OCI-M2 (cell line): ENCODE measurements around the gene RAD23A.
"Not testable (repeated sequence)": the region's sequence is repeated elsewhere in the genome, so short reads cannot be mapped to it uniquely, and the experiment has no call there.

ENCODE experiments used
- DNase-seq: peaks from one replicate; lab custom pipeline; 2025; ENCODE audit not compliant: unreplicated experiment; lab: John Stamatoyannopoulos, UW

RAD23A gene

DNA sequence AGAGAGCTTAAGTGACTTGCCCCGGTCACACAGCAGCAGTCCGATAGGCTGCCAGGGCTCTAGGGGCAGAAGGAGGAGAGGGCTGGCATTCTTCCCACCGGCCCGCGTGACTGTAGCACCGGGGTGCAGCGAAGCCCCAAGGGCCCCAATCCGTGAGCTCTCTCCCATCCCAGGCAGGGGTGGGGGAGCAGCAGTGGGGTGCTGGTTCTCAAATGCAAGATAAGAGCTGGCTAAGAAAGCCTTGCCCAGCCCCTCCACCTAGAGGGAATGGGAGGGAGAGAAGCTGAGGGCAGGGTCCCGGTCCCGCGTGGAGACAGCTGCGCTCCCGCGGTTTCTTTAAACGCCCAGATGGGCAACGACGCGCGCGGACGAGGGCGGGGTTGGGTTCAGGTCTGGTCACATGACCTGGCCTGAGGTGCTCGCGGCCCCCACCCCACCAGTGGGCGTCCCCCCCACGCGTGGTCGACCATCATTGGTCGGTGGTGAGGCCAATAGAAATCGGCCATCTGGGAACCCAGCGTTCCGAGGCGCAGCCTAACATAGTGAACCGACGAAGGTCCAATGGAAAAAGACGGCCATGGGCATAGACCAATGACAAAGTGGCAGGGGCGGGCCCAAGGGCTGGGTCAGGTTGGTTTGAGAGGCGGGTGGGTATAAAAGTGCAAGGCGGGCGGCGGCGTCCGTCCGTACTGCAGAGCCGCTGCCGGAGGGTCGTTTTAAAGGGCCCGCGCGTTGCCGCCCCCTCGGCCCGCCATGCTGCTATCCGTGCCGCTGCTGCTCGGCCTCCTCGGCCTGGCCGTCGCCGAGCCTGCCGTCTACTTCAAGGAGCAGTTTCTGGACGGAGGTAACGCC is 7.5 kb upstream of the RAD23A start, which contains the start of gene CALR:
TSS of gene CALR (plus strand) at position 683 of the 852 bp plus-strand sequence. CDS start at position 754, 71 bp downstream.
- peak; percentile 72 for DNase-seq

DNA sequence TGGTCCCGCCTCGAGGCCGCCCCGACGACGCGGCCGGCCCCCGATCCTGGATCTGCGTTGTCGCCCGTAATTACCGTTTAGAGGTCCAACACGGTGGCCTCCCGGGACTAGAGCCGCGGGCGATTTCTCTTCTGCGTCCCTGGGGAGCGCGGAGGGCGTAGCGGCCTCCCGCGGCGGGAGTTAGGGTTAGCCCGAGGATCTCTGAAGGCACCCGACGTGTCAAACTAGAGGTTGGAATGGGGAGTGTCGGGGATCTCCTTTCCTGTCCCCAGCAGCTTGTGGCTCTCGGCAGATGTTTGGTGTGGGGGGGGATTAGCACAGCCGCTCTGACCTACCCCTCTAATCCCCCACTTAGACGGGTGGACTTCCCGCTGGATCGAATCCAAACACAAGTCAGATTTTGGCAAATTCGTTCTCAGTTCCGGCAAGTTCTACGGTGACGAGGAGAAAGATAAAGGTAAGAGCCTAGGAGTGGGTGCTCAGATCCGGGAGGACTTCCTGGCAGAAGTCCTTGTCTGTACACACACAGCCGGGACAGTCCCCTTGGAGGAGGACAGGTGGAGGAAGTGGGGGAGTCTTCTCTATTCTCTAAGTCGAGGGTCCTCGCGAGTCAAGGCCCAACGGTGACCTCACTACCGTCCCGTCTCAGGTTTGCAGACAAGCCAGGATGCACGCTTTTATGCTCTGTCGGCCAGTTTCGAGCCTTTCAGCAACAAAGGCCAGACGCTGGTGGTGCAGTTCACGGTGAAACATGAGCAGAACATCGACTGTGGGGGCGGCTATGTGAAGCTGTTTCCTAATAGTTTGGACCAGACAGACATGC is 6.7 kb upstream of the RAD23A start:
- no peak for DNase-seq

DNA sequence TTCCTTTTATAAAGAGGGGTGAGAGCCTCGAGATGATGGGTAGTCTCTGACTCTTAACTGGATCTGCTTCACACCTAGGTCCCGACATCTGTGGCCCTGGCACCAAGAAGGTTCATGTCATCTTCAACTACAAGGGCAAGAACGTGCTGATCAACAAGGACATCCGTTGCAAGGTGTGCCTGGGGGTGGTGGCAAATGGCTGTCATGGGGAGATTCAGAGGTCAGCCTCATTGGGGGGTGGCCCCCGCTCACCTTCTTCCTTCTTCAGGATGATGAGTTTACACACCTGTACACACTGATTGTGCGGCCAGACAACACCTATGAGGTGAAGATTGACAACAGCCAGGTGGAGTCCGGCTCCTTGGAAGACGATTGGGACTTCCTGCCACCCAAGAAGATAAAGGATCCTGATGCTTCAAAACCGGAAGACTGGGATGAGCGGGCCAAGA is 5.7 kb upstream of the RAD23A start:
- DNase-seq: no peak

DNA sequence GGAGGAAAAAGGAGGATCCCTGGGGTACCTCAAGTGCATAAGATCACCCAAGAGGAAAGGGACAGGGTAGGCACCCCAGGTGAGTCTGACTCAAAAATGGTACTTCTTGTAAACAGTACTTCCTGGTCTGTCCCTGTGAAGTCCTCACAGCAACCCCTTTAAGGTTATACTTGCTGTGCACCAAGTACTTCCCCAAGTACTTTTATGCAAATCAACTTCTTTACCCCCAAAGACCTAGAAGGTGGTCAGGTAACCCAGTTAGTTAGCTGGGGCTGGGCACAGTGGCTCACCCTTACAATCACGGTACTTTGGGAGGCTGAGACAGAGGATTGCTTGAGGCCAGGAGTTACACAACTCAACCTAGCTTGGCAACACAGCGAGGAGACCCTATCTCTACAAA is 4.8 kb upstream of the RAD23A start:
- DNase-seq: no peak

DNA sequence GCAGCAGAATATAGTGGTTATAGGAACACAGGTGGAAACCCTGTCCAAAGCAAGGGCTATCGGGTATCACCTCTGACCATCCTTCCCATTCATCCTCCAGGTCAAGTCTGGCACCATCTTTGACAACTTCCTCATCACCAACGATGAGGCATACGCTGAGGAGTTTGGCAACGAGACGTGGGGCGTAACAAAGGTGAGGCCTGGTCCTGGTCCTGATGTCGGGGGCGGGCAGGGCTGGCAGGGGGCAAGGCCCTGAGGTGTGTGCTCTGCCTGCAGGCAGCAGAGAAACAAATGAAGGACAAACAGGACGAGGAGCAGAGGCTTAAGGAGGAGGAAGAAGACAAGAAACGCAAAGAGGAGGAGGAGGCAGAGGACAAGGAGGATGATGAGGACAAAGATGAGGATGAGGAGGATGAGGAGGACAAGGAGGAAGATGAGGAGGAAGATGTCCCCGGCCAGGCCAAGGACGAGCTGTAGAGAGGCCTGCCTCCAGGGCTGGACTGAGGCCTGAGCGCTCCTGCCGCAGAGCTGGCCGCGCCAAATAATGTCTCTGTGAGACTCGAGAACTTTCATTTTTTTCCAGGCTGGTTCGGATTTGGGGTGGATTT is 2.1 kb upstream of the RAD23A start:
- DNase-seq: no peak

DNA sequence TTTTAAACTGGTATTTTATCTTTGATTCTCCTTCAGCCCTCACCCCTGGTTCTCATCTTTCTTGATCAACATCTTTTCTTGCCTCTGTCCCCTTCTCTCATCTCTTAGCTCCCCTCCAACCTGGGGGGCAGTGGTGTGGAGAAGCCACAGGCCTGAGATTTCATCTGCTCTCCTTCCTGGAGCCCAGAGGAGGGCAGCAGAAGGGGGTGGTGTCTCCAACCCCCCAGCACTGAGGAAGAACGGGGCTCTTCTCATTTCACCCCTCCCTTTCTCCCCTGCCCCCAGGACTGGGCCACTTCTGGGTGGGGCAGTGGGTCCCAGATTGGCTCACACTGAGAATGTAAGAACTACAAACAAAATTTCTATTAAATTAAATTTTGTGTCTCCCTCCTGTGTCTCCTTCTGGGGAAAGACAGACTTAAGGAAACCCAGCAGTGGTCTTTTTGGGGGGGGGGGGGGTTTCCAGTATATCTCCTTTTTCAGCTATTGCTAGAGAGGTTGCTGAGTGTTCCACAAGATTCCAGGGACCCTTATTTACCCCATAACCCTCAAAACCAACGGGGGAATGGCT is 1.5 kb upstream of the RAD23A start:
- DNase-seq: no peak

DNA sequence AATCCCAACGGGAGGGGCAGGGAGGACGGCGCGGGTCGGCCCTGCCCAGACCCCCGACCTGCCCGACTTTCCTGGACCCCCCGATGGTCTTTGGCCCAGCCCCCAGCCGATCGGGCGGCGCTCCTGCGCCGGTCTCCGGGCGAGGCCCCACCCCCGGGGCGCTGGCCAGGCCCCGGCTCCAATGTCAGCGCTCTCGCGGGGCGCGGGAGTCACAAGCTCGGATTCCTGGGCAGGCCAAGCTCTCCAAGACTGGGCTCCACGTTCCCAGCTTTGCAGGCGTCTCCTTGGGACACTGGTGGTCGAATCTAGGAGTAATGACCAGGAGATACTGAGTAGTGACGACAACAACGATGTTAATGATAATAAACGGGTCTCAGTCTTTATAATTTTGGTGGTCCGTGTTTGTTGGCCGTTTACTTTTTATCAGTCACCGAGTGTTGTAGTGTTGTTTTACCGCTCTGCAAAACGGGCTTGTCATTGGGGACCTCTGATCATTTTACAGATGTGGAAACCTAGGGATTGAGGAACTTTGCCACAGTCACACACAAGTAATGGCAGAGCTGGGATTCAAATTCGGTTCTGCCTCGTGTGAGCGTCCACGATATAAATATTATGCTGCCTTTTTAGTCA is 545 bp downstream of the RAD23A start:
- DNase-seq: no peak

DNA sequence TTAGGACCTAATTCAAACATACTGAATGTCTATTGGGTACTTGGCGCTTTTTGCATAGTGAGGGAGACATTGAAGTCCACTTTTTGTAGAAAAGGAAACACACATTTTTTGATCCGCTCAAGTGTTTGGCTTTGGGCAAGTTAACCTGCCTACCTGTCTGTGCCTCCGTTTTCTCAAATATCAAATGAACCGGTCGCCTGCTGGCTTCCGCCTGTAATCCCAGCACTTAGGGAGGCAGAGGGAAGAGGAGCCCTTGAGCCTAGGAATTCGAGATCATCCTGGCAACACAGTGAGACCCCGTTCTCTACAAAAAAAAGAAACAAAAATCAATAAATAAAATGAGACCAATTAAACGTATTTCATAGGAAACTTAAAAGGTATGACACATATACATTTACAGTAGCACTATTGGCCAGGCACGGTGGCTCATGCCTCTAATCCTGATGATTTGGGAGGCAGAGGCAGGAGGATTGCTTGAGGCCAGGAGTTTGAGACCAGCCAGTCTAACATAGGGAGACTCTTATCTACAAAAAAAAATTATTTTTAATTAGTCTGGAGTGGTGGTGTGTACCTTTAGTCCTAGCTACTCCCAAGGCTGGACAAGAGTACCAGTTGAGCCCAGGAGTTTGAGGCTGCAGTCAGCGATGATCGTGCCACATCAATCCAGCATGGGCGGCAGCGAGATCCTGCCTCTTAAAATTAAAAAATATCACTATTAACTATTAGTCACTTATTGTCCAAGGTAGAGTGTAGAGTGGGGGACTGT is 1.3 kb downstream of the RAD23A start:
- DNase-seq: no peak

DNA sequence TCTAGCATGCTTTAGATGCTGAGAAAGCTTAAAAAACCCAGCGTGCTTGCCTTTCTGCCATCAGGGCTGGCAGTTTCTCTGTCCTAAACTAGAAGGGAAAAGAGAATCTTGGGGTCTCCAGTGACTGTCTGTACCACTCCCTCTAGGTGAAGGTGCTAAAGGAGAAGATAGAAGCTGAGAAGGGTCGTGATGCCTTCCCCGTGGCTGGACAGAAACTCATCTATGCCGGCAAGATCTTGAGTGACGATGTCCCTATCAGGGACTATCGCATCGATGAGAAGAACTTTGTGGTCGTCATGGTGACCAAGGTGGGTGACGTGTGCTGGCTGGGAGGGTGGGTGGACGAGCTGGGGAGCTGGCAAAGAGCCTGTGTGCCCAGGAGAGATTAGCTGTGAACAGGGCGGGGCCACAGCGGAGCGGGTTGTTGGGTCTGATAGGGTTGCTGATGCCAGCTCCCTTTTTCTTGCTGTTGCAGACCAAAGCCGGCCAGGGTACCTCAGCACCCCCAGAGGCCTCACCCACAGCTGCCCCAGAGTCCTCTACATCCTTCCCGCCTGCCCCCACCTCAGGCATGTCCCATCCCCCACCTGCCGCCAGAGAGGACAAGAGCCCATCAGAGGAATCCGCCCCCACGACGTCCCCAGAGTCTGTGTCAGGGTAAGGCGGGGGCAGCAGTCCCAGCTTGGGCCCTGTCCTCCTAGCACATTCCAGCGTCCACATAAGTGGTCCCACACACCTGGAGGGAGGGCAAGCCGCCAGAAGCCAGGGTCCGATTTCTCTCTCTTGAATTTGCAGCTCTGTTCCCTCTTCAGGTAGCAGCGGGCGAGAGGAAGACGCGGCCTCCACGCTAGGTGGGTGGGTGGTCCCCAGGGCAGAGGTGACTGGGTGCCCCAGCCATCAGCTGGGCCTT is 2.3 kb downstream of the RAD23A start:
- DNase-seq: no peak

DNA sequence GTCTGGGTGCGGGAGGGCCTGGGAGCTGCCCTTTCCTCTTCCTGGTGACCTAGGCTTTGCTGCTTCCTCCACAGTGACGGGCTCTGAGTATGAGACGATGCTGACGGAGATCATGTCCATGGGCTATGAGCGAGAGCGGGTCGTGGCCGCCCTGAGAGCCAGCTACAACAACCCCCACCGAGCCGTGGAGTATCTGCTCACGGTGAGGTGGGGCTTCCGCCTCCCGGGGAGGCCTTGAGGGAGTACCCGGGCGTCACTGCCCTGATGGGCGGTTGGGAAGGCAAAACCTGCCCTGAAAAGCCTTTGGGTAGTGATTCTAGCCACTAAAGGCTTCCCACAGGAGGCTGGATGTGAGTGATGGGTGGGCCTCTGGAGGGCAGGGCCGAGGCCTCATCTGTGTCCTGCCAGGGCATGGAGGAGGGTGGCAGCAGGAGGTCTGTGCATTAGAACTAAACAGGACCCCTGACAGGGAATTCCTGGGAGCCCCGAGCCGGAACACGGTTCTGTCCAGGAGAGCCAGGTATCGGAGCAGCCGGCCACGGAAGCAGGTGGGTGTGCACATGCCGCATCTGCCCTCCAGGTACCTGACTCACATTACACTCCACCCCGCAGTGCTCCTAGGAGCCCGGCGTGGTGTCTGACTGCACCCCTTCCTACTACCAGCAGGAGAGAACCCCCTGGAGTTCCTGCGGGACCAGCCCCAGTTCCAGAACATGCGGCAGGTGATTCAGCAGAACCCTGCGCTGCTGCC is 3.1 kb downstream of the RAD23A start:
- no peak for DNase-seq

DNA sequence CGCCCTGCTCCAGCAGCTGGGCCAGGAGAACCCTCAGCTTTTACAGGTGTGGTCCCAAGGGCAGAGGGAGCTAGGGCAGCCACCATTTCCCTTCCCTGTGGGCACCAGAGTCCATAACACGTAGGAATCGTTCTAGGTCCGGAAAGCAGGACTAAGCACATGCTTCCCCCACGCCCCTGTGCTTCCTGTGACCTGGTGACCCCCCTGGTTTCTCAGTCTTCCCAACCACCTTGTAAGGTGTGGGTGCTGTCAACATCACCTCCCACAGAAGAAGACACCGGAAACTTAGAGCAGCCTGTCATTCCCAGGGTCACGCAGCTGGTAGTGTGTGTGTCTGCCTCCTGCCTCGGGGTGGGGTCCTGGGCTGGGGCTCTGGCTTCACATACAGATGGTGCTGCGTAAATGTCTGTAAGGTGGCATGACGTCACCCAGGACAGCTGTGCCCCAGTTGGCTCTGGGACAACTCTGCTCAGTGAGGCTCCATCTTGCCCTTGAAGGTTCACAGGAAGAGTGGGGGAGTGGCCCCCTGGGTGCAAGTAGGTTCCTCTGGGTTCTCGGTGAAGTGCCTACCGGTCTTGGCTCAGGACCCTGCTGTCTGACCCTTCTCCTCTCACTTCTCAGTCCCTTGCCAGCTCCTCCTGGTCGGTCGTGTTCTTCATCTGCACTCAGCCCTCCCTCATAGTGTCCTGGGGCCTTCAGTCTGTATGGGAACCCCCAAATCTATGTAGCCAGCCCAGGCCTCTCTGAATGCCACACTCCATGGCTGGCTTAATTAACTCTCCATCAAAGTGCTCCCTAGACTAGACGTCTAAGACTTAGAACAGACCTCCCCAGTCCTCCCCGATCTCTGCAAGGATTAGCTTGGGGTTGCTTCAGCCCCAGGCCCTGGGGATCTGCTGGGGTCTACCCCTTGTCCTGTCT is 4.0 kb downstream of the RAD23A start:
- no peak for DNase-seq

DNA sequence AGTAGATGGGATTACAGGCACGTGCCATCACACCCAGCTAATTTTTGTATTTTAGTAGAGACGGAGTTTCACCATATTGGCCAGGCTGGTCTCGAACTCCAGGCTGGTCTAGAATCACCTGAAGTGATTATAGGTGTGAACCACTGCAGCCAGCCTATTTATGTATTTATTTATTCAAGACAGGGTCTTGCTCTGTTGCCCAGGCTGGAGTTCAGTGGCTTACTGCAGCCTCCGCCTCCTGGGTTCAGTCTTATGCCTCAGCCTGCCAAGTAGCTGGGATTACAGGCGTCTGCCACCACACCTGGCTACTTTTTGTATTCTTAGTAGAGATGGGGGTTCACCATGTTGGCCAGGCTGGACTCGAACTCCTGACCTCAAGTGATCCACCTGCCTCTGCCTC is 6.4 kb downstream of the RAD23A start:
- DNase-seq: not testable (repeated sequence)

DNA sequence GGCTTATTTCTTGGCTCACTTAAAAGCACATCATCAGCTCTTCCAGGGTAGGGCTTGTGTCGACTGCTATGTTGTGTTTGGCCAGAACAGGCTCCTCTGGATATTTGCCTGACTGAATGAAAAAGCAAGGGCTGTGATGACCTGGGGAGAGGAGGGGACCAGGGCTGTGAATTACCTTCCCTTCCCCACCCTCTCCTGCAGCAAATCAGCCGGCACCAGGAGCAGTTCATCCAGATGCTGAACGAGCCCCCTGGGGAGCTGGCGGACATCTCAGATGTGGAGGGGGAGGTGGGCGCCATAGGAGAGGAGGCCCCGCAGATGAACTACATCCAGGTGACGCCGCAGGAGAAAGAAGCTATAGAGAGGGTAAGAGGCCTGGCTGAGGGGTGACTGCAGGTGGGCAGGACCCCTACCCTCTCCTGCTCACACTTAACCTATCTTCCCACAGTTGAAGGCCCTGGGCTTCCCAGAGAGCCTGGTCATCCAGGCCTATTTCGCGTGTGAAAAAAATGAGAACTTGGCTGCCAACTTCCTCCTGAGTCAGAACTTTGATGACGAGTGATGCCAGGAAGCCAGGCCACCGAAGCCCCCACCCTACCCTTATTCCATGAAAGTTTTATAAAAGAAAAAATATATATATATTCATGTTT is 7.0 kb downstream of the RAD23A start:
- DNase-seq: no peak

DNA sequence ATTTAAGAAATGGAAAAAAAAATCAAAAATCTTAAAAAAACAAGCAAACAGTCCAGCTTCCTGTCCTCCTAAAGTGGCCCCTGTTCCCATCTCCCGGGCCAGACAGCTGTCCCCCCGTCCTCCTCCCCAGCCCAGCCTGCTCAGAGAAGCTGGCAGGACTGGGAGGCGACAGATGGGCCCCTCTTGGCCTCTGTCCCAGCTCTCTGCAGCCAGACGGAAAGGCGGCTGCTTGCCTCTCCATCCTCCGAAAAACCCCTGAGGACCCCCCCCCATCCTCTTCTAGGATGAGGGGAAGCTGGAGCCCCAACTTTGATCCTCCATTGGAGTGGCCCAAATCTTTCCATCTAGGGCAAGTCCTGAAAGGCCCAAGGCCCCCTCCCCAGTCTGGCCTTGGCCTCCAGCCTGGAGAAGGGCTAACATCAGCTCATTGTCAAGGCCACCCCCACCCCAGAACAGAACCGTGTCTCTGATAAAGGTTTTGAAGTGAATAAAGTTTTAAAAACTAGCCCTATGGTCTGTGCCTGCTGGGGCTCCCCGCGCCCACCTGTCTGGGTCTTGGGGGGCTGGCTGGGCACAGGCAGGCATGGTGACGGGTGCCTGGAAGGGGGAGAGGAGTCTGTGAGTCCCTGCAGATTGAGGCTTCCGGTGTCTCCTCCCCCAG is 7.6 kb downstream of the RAD23A start:
- no peak for DNase-seq

DNA sequence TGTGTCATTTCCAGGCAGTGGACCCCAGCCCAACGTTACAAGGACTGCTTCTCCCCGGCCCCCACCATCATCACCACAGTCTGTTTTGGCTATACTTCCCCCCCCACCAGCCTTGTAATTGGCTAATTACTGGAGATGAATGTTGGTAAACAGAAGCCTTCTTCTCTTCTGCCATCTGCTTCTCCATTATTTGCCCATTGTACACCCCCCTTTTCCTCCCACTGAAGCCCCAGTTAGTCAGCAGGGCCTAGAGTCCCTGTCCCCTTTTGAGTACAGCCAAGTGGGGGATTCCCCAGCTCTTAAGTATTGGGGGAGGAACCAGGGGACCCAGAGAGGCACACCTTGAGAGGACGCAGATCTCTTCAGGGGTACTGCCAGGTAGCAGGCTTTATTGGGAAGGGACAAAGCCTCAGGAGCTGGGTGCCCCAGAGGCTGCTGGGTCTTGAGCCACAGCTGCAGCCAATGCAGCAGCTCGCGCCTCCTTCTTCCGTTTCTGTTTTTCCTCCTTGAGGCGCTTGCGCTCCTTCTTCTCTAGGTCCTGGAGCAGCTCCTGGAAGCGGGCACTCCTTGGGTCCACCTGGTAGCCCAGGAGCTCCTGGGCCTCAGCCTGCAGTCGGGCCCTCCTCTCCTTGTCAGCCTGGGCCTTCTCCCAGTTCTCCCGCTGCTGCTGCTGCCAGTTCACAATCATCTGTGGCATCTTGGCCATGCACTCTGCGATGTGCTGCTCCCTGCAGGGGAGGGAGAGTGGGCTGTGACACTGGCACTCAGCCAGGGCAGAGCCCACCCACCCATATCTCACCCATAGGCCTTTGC is 8.3 kb downstream of the RAD23A start:
- DNase-seq: no peak

DNA sequence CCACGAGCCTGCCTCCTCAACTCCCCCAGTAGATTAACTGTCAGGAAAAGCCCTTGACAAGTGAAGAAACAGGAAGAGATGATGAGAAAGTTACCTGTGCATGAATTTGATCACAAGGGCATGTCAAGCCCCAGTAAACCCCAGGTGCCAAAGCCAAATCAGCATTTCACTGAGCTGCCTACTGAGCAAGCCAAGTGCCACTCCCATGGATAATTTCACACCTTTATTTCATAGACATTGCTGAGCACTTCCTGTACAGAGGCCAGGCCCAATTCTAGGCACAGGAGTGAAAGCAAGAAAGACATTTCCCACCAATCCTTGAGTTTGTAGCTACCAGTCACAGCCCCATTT is 8.9 kb downstream of the RAD23A start:
- DNase-seq: no peak
